HG03175 (cell line): ENCODE results near the gene STAM.
A peak's percentile ranks its signal among the peaks of the same experiment; 100 is the strongest.
"Not testable (repeated sequence)": the region's sequence is repeated elsewhere in the genome, so short reads cannot be mapped to it uniquely, and the experiment has no call there.

Experiments used
- ATAC-seq: cut with Tn5 transposase; IDR thresholded peaks from one replicate; pipeline ENCODE4 v1.9.1; 2021; ENCODE audit warnings: mild to moderate bottlenecking, moderate library complexity; ENCODE audit not compliant: unreplicated experiment

Gene STAM

DNA sequence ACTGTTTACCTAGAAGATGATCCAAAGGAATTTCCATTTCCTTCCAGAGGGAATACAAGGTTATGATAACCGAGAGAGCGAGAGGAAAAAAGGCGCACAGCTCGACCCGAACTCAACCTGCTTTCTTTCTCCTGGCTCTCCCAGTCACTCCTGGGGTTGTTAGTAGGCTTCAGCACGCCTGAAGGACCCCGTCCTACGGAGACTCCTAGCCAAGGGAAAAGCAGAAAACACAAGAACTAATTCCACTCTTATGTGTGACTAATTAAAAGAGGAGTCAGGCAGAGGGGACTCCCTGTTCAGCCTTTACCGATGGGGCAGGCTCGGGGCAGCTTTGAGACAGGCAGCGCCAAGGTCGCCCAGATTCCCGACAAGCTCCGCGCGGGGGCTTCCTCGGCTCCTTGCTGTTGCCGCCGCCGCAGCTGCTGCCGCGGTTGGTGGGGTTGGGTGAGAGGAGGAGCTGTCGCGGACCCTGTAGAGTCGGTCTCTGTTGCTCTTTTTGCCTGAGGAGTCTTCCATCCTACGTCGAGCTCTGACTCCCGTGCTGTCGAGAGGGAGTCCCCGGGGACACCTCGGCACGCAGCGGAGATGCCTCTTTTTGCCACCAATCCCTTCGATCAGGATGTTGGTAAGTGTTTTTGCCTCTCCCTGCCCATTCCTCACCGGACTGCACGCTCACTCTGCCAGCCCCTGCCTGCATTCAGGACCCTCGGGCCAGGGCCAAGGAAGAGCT lies at the start of gene STAM:
STAM (plus strand) TSS at position 397 of the 730 bp plus-strand sequence; CDS start at position 586, 189 bp downstream.
- ATAC-seq: peak; percentile 93

DNA sequence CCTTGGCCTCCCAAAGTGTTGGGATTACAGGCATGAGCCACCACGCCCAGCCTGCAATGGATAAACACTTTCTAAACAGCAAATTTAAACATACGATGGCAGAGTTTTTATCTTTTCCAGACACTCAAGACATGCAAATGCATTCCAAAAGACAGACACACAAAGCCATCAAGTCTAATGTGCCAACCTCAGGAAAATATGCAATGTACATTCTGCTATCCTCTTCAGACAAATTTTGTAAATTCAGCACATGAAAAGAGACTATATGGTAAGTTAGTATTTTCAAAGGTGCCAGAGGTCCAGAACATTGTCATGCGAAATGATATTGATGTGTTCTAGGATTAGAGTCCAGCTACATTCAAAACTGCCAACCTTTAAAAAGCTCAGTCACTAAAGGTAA lies 46.6 kb upstream of the STAM start:
- ATAC-seq: no peak

DNA sequence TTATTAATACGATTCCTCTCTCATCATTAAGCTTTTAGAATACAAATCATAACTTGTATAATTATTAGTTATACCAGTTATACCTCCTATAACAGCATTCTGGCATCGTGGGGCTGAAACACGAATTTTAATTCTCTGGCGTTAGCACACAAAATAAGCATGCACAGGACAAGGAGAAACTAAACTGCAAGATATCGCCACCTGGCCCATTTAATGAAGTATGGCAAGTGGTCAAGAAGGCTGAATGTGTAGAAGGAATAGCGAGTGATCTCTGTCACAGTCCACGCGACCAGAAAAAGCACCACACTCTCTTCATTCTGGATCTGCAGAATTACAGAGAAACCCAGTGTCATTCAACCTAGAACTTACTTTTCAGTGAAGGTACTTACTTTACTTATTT lies 44.9 kb upstream of the STAM start:
- no peak for ATAC-seq

DNA sequence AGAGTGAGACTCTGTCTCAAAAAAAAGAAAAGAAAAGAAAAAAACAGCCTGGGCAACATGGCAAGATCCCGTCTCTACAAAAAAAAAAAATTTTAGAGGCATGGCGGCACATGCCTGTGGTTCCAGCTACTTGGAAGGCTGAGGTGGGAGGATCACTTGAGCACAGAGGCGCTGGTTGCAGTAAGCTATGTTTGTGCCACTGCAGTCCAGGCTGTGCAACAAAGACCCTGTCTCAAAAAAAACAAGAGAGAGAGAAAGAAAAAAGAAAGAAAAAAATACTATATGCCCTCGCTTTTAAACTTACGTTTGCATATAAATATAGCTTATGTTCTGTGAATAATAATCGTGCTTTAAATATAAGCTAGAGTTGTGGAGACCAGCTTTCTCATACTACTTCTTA lies 38.0 kb upstream of the STAM start:
- ATAC-seq: no peak

DNA sequence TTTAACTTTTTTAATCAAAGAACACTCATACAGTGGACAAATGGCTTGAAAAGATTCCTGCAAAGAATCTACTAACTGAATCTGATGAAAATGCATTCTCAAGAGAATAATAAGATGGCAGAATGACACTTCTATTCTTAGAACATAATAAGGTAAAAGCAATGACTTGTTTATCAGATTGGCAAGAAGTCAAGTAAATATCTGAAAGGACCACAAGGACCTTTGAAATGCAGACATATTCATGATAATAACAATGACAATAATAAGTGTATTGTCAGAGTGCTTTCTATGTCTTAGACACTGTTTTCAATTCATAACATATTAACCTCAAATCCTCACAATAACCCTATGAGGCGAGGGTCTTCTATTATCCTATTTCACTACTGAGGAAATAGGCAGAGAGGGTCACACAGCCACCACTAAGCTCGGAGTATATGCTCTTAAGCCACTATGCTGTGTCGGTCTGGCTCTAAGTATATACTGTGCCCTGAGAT lies 37.4 kb upstream of the STAM start:
- ATAC-seq: no peak

DNA sequence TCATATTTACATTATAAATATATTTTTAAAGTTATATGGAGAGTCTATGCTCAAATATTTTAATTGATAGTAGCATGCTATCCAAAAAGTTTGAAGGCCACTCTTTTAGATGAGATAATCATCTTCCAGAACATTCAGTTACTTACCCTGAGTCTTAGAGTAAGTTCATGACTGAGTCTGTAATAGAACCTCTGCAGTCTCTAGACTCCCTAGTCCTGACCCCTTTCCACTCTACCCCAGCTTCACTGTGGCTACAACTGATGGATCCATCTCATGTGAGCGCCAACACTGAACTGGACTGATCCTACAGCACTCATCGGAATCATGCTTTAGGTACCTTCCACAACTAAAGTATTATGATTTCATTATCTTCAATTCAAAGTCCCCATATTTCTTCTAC lies 36.9 kb upstream of the STAM start:
- no peak for ATAC-seq

DNA sequence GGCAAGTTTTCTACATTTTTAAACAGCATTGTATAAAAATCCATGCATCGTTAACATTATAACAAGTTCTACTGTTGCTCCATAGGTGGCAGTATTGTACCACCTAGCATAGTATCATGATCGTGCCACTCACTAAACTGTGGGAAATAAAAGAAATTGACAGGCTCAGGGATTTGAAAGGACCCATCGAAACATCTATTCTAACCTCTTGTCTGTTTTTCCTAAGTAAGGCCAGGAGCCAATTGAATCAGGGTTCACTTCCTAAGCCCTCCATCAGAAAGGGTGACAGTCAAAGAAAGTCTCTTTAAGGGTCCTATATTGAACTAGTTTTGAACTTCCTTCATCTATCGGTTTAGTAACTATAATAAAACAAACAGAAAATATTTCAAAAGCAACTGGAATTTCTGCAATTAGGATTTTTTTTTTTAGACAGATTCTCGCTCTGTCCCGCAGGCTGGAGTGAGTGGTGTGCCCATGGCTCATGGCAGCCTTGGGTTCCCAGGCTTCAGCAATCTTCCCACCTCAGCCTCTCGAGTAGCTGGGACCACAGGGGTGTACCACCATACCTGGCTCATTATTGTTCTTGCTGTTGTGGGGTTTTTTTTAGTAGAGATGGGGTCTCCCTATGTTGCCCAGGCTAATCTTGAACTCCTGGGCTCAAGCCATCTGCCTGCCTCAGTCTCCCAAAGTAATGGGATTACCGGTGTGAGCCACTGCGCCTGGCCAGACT lies 36.2 kb upstream of the STAM start:
- ATAC-seq: peak; percentile 82

DNA sequence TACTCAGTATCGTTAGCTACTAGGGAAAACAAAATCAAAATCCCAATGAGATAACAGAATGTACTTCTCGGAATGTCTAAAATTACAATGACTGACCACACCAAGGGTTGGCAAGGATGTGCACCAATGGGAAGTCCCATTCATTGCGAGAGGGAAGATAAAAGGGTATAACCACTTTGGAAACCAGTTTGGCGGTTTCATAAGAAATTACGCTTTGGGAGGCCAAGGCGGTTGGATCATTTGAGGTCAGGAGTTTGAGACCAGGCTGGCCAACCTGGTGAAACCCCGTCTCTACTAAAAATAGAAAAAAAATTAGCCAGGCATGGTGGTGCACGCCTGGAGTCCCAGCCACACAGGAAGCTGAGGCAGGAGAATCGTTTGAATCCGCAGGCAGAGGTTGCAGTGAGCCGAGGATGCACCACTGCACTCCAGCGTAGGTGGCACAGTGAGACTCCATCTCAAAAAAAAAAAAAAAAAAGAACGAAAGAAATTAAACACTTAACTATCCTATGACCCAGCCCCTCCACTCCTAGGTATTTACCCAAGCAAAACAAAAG lies 34.4 kb upstream of the STAM start:
- ATAC-seq: no peak

DNA sequence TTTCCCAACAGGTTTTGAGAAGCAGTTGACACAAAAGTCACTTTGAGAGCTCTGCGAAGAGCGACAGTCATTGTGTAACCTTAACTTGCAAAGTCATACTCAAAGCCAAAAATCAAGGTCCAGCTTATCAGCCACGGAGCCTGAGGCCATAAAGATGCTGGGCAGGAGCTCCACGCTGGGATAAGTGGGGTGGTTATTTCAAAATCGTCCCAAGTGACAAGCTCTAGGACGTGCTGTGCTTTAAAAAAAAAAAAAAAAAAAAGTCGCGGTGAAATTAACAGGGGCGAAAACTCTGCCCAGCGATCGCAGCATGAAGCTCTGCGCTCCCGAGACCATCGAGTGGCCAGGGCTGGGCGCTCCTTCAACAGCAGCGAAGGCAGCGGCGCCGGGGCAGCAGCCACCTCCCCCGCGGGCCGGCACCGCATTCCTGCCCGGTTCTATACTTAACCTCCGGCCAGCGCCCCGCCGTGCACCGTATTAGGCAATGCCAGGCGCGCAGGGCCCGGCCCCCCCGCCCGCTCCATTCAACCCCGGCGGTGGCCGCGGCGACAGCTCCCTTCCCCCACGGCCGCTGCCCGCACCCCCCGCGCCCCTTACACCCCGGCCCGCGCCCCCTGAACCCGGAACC lies 27.4 kb upstream of the STAM start:
- peak; percentile 52 for ATAC-seq

DNA sequence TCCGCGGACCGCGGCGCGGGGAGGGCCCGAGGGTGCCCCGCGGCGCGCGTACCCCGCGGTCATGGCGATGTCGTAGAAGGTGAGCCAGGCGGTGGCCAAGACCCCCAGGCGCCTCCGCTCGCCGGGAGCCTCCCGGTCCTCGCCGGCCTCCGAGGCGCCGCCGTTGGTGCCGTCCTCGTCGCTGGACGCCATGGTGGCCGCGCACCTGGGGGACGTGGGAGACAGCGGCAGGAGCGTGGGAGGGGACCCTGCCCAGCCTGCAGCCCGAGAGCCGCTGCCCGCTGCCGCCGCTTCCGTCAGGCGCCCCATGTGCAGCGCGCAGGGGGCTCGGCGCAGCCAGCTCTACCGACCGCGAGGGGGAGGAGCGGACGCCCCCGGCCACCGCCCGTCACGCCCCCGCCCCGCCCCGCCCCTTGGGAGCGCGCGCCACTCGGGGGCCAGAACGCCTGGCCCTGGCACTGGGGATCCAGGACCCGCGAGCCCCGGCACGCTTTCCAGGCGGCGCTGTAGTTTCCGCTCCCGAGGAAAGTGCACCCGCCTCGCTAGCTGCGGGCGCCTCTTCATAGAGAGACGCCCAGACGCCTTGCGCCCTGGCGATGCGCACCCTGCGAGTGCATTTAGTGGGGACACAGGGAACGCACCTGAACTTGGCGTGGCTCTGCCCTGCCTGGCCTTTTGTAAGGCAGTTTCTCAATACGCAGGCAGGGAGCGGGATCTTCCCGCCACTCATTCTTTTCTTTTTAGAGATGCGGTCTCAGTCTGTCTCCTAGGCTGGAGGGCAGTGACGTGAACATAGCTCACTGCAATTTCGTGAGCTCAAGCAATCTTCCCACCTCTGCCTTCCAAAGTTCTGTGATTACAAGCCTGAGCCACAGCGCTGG lies 26.7 kb upstream of the STAM start, which contains the start of gene HACD1:
HACD1 (minus strand) TSS at position 344 of the 881 bp plus-strand sequence; CDS start at position 309, 35 bp downstream.
- peak; percentile 64 for ATAC-seq

DNA sequence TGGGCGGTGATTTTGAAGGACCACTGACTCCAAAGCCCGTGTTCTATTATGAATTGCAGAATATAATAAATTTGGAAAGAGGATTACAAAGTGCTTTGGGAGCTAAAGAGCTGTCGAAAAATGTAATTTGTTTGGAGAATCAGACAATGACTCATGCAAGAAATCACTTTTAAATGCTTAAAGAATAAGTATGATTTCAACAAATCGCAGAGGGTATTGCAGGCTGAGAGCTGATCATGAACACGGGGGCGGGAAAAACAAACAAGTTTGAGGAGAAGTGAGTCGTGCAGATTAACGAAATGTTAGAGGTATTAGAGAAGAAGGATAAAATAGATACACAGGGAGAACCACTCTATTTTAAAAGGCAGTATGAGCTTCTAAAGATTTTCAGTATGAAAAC lies 21.9 kb upstream of the STAM start:
- ATAC-seq: no peak

DNA sequence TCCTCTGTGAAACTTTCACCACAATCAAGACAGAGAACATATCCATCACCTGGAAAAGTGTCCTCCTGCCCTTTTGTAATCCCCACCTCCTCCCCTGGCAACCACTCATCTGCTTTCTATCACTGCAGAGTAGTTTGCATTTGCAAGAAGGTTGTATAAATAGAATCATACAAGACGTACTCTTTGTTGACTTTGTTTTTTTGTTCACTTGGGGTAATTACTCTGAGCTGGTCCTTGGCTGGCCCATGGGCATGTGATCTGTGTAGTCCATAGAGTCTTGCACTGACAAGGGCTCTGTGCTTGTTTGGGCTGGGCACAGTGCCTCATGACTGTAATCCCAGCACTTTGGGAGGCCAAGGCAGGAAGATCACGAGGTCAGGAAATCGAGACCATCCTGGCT lies 19.0 kb upstream of the STAM start:
- ATAC-seq: no peak

DNA sequence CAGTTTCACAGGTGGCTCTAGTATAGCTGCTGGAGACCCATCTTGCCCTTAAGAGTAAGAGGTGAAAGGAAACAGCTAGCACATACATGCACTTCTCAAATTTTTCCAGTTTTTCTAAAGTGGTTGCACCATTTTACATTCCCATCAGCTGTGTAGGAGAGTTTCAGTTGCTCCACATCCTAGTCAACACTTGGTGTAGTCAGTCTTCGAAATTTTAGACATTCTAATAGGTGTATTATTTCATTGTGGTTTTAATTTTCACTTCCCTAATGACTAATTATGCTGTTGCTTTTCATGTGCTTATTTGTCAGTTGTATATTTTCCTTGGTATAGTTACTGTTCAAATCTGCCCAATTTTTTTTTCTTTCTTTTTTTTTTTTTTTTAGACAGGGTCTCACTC lies 17.3 kb upstream of the STAM start:
- no peak for ATAC-seq

DNA sequence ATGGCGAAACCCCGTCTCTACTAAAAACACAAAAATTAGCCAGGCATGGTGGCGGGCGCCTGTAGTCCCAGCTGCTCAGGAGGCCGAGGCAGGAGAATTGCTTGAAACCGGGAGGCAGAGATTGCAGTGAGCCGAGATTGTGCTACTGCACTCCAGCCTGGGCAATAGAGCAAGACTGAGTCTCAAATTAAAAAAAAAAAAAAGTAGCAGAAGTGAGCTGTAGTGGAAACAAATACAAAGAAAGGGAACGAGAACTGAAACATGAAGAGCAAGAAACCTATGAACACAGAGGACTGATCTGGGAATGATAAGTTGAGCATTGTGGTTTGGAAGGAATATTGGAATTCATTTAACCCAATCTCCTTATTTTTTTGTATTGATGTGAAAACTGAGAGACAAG lies 11.4 kb upstream of the STAM start:
- ATAC-seq: not testable (repeated sequence)

DNA sequence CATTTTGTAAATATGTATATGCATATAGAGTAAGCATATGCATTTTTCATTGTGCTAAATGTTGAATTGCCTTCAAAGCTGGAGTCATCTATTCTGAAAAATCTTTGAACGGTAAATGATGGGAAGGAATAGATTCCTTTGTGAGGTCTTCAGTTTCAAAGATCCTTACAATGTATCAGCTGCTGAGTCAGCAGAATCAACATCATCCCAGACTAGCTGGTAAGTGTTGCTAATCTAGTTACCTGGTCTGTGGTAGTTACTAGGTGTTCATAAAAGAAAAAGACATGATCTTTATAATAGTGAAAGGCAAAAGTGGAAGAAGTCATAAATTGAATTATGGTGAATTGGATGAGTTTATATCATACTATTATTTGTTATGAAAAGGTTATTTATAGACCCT lies 10.6 kb upstream of the STAM start:
- no peak for ATAC-seq

DNA sequence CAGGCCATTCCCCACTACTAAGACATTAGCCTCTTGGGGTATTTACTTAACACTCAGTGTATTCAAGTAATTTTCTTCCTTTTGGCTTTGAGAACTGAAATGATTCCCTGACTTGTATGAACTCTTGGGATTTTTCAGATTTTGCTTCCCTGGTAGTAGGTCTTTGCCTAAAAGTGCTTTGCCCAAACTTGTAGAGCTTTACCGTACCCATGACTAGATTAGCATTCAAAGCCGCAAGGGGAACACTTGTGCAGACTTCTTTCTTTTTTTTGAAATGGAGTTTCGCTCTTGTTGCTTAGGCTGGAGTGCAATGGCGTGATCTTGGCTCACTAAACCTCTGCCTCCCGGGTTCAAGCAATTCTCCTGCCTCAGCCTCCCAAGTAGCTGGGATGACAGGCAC lies 6.1 kb upstream of the STAM start:
- no peak for ATAC-seq

DNA sequence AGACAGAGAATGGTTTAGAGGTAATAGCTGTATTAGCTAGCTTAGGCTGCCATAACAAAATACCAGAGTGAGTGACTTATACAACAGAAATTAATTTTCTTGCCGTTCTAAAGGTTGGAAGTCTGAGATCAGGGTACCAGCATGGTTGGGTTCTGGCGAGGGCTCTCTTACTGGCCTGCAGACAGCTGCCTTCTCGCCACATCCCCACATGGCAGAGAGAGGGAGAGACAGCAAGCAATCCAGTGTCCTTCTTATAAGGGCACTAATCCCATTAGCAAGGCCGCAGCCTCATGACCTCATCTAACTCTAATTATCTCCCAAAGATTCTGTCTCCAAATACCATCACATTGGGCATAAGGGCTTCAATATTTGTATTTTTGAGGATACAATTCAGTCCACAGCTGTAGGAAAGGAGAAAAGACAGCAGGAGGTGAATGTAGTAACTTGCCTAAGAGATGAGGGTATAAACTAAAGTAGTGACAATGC lies 3.6 kb upstream of the STAM start:
- no peak for ATAC-seq

DNA sequence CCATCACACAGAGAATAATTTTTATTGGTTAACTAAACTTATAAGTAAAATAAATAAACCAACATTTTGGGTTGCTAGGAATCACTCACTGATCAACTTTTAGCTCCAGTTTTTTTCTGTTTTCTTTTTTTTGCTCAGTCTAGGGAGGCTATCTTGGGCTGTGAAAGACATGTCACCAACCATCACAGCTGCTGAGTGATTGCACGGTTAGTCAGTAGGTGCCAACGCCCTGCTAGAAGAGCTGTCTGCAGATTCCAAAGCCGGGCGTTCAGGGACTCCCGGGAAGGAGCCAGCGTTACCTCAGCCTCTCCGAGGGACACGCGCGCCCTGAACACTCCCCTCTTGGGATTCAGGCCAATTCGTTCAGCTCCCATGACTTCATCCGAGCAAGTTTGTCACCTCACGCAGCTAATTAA lies 604 bp upstream of the STAM start:
- ATAC-seq: peak; percentile 28

DNA sequence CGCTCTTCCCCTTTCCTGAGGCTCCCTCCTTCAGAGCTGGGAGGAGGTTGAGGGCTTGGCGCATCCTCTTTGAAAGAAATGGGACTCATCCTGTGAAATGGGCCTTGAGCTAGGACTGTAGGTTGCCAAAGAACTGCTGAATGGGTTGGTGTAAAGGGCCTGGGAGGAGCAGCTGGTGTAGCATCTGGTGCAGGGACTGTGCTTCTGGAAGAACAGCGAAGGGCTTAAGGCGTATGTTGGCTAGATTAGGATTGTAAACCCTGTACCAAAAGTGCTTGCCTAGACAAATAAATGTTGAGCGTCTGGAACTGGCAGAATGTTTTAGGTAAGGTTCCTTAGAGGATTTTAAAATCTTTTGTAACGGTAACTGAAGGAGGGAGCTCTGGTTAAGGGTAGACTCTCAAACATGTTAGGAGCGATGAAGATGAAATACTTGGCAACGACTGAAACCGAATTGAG lies 563 bp downstream of the STAM start:
- peak; percentile 32 for ATAC-seq
